HS-5 (cell line): ENCODE measurements around the gene TBC1D21.
"Not testable (repeated sequence)": the region's sequence is repeated elsewhere in the genome, so short reads cannot be mapped to it uniquely, and the experiment has no call there.

Experiments used
- DNase-seq: peaks from one replicate; pipeline ENCODE4 v3.0.0-alpha.2; 2012; ENCODE audit warnings: low read depth

TBC1D21 gene

DNA sequence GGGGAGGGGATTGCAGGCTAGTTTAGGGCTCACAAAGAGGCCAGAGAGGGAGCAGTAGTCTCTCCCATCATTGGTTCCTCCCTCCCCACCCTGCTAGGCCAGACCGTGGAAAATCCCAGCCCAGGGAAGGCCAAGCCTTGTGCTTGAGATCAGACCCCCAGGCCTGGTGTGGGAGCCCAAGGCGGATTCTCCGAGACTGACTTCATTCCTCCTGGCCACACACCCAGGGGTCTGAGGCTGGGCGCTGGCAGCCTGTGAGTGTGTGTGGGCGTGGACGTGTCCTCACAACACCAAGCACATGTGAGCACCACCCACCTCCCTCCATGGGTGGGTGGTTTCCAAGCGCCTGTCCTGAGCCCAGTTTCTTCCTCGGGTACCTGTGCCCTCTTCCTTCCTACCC, 57.0 kb downstream of the TBC1D21 start:
- no peak for DNase-seq

DNA sequence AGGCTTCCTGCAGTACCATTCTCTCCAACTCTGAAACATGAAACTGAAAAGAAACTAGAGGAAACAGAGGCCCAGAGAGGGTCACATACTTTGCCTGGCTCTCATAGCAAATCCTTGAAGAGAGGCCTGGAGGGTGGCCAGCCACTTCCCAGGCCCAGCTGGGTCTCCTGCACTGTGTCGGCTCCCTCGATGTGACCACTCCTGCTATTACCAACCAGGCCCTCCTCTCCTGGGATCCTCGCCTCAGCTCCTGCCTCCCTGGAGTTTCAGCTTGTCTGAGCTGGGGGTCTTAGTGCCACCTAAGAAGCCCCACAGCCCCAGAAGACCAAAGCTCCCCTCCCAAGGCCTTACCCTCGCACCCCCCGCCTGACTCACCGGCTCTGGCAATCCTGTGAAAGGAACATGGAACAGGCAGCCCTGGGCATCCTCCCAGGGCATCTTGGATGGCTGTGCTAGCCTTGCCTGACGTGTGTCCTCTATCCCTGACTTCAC, 57.5 kb downstream of the TBC1D21 start:
- DNase-seq, result no peak

DNA sequence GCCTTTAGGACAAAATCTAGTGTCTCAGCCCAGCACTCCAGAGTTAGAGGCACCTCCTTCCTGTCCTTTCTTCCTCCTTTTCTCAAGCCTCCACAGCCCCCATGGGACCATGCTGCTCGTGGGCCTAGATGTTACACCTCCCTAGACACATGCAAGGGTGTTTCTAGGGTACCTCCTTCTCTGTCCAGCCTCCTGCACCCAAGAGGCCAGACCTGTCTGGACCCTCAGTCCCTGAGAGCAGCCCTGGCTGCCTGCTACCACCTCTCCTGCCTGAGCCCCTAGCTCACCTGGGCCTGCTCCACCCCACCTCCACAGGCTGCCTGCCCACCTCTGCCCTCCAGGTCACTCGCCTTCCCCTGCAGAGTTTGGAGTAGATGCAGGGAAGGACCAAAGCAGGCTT, 58.1 kb downstream of the TBC1D21 start:
- DNase-seq, result no peak

DNA sequence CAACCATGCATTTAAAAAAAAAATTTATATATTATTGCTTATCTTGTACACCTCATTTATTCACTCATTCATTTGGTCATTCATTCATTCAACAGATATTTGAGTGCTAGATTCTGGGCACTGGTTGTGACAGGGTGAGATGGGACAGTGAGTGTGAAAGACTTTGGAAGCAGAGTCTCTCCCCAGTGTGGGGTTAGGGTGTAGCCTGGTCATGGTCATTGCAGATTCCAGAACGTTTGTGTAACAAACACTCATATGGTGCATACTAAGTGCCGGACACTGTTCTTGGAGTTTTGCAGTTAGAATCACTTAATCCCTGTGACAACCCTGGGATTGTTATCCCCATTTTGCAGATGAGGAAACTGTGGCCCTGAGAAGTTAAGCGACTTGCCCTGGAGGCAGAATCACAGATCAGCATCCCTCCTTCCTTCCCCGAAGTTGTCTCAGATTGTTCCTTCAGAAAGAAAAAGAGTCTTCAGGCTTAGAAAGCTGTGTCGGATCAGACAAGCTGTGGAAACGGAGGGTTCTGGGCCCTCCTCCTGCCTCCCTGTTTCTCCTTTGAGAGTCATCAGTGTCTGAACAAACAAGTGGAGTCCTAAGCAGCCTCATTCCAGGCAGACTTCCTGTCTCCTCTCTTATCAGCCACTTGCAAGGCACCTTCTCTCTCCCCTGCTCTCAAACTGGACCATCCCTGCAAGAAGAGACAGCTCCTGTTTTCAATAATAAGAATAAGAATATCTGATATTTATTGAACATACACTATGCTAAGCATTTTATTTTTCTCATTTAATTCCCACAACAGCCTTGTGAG, 59.2 kb downstream of the TBC1D21 start:
- no peak for DNase-seq

DNA sequence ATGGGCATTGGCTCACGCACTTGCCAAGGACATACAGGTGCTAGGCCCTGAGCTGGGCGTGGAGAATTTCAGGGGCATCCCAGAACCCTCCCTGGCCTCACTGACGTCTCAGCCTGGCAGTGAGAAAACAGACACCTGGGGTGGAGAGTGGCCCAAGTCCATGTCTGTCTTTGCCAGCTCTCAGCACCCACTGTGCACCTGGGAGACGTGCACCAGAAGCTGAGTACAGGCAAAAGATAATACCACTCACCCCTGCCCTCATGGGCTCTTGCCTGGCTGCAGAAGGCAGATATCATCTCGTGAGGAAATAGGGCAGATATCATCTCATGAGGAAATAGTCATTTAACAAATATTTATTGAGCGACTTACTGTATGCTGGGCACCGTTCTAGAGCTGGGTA, 60.9 kb downstream of the TBC1D21 start:
- DNase-seq, result no peak

DNA sequence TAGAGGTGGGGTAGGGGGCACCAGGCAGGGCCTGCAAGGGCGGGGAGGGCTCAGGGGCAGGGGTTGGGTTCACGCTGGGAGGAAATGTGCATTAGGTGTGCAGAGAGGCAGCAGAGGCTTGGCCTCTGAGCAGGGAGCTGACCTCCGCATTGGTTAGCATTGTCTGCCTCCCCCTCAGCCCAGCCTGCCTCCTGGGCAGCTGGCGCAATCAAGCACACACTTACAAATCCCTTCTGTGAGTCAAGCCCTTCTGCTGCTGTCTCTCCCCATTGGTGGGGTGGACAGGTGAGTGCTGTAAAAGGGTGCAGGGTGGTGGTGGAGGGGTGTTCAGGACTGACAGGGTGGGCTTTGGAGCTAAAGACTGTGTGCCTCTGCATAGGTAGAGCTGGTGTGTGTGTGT, 62.2 kb downstream of the TBC1D21 start:
- no peak for DNase-seq

DNA sequence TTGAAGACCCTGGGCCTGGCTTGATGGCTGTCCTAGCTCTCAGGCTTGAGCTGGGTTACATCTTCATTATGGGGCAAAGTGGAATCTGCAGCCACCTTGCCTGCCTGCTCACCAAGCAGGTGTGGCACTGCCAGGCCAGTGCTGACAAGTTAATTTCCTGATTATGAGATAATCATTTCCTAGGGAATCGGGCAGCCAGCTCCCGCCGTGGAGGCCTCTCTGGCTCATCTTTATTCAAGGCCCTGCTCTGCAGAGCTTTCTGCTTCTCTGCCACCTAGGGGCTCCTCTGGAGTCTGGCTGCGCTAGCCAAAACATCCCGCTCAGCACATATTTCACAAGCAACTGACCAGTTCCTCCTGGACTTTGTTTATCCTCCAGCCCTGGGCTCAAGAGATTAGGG, 62.8 kb downstream of the TBC1D21 start:
- no peak for DNase-seq

DNA sequence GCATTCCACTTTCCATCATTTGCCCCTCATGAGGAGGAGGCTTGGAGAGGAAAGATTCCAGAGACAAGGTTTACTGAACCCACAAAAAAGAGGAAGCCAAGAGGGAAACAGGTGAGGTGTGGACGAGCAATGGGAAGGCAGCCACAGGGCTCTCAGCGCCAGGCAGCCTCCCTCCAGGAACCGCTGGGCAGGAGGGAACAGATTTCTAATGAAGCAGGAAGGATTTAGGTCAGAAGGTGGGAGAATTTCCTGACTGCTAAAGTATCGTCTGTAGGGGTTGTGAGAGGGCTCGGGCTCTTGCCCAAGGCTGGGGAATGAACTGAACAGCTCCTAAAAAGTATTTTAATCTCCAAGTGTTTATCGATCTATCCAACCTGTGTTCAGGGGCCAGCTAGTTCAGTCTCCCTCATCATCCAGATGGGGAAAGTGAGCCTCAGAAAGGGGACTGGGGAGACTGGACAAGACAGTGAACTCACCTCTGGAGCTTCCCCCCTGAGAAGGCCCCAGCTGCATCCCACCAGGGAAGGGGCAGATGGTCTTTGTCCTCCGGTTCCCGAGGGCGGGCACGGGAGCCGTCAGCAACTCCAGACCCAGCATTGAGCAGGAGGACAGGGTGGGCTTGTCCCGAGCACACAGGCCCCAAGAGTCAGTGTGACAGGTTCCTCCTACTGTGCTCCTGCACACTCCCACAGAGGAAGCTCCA, 63.4 kb downstream of the TBC1D21 start:
- no peak for DNase-seq

DNA sequence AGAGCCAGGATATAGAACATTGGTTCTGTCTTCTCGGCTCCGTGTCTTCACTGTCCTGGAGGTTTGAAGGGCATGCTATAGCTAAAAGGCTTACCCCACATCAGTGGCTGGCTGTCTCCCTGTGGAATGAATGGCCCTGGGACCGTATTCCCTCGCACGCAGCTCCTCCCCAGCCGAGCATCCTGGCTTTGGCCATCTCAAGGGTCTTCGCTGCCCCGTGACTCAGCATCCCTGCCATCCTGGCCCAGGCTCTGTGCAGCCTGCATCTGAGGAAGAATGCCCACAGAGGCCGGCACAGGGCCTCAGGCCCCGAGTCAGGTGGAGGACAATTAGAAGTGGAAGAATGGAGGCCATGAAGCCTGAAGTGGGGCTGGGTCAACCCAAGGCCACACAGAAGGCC, 63.9 kb downstream of the TBC1D21 start:
- no peak for DNase-seq

DNA sequence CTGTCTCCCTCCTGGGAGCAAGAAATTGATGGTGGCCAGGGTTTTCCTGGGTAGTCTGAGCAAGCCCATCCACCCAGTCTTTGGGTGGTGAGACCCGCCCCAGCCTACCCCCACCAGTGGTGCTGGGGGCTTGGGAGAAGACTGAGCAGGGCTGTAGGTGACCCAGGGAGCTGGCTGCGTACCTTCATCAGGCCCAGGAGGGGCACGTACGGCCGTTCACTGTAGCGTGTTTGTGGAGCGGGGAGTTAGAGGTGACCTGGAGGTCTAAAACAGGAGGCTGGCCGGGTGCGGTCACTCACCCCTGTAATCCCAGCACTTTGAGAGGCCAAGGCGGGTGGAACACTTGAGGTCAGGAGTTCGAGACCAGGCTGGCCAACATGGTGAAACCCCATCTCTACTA, 64.4 kb downstream of the TBC1D21 start:
- no peak for DNase-seq

DNA sequence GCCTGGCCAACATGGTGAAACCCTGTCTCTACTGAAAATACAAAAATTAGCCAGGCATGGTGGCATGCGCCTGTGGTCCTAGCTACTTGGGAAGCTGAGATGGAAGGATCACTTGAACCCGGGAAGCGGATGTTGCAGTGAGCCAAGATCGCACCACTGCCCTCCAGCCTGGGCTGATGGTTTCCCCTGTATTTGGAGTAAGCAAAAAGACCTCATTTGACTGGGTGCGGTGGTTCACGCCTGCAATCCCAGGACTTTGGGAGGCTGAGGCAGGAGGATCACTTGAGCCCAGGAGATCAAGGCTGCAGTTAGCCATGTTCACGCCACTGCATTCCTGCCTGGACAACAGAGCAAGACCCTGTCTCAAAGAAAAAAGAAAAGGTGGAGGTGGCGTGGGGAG, 65.2 kb downstream of the TBC1D21 start:
- not testable (repeated sequence) for DNase-seq
